IMR-90 (cell line): ENCODE results near the gene TMPRSS15.

Experiments used
- BHLHE40 ChIP-seq: fragments of 150-350 bp; IDR thresholded peaks from 2 replicates; pipeline ENCODE4 v1.6.1; 2016; ENCODE audit warnings: mild to moderate bottlenecking, low read depth, low read length
- CEBPB ChIP-seq: IDR thresholded peaks from 2 replicates; pipeline ENCODE4 v1.6.1; 2012; ENCODE audit warnings: low read depth, low read length, improper control_type of control experiment
- CTCF ChIP-seq: conservative IDR thresholded peaks from 2 replicates; pipeline ENCODE4 v1.5.1; 2012; ENCODE audit warnings: mild to moderate bottlenecking, low read depth, low read length, improper control_type of control experiment
- FOS ChIP-seq: fragments of 150-350 bp; IDR thresholded peaks from 2 replicates; pipeline ENCODE4 v1.6.1; 2016; ENCODE audit warnings: low read depth, low read length
- MAFK ChIP-seq: IDR thresholded peaks from 2 replicates; pipeline ENCODE4 v1.6.1; 2012; ENCODE audit warnings: low read depth, low read length, improper control_type of control experiment
- MAZ ChIP-seq: IDR thresholded peaks from 2 replicates; pipeline ENCODE4 v1.6.1; 2012; ENCODE audit warnings: low read depth, mild to moderate bottlenecking, low read length, improper control_type of control experiment, moderate library complexity, borderline replicate concordance
- MXI1 ChIP-seq: IDR thresholded peaks from 2 replicates; pipeline ENCODE4 v1.6.1; 2012; ENCODE audit warnings: low read depth, mild to moderate bottlenecking, low read length, moderate library complexity, borderline replicate concordance
- POLR2A ChIP-seq: IDR thresholded peaks from 2 replicates; pipeline ENCODE4 v1.6.1; 2012; ENCODE audit warnings: mild to moderate bottlenecking, low read depth, low read length
- RAD21 ChIP-seq: IDR thresholded peaks from 2 replicates; pipeline ENCODE4 v1.6.1; 2012; ENCODE audit warnings: low read length, improper control_type of control experiment
- RCOR1 ChIP-seq: IDR thresholded peaks from 2 replicates; pipeline ENCODE4 v1.6.1; 2012; ENCODE audit warnings: mild to moderate bottlenecking, low read length, improper control_type of control experiment; ENCODE audit not compliant: insufficient replicate concordance
- RFX5 ChIP-seq: IDR thresholded peaks from 2 replicates; pipeline ENCODE4 v1.8.0; 2012; ENCODE audit warnings: low read depth, mild to moderate bottlenecking, low read length, moderate library complexity
- SMC3 ChIP-seq: fragments of 150-350 bp; IDR thresholded peaks from 2 replicates; pipeline ENCODE4 v1.6.1; 2016; ENCODE audit warnings: low read depth, mild to moderate bottlenecking, antibody characterized with exemption, low read length, moderate library complexity
- USF2 ChIP-seq: fragments of 150-350 bp; IDR thresholded peaks from 2 replicates; pipeline ENCODE4 v1.6.1; 2017; ENCODE audit warnings: mild to moderate bottlenecking, antibody characterized with exemption, low read length, low read depth

- TF ChIP-seq CTCF: no peak
- no peak for TF ChIP-seq SMC3
- no peak for TF ChIP-seq FOS
- TF ChIP-seq POLR2A: no peak
- no peak for TF ChIP-seq BHLHE40
- TF ChIP-seq USF2: no peak
- no peak for TF ChIP-seq RCOR1
- no peak for TF ChIP-seq CEBPB
- no peak for TF ChIP-seq RFX5
- no peak for TF ChIP-seq MAFK
- no peak for TF ChIP-seq MAZ
- TF ChIP-seq MXI1: no peak
- TF ChIP-seq RAD21: no peak
Measured at GRCh38 chr21:18368205-18368604, 35.4 kb downstream of the TMPRSS15 start.
